ENCODE data around the gene STOM. TPM values are rescaled to one million over a fixed set of nuclear protein-coding genes. Genes with fewer than 3 reads are reported as not detected.

STOM gene
- total and polyA plus RNA-seq, 2 donors (not counting 1 experiment from before 2014, with no cell fraction given), result 2.7 to 6.1 TPM

DNA sequence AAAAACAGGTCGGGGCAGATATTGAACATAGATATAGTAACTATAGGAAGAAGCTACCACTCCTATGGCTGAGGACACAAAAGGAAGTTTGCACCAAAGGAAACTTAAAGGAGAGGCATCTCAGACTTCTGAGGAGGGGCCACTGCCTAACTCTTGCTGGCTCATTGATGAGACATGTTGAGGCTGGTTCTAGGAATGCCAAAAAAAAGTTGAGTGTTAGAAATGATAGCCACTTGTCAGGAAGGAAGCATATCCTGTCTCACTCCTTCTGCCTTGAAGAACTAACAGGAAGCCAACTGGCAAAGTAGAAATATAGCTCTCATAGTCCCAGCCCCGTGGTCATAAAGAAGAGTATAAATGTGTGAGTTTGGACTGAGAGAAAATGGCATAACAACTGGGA lies 23.3 kb upstream of the STOM start:
- H3K4me3 ChIP-seq (ENCODE audit: control extremely low read depth in 1 of 5, extremely low read depth in 1 of 5, insufficient read depth in 1 of 5, low read depth in 2 of 5, low read length in 4 of 5), result no peak overlapping the region
- H3K79me2 ChIP-seq (ENCODE audit: control insufficient read depth, insufficient read depth, low read length), result no peaks in the 10 kb centered on the region
- no peaks in the 10 kb centered on the region for H3K36me3 ChIP-seq (replicated peaks in 1 of 2; ENCODE audit: control extremely low read depth in 1 of 2, control insufficient read depth in 1 of 2, extremely low read depth in 1 of 2, insufficient read depth in 2 of 2, low read length in 1 of 2)
- ChIA-PET CTCF (interaction anchor here (0.8 to 13.8 kb wide), 4 partner anchors 13 to 182 kb away, joined by 3 to 85 read pairs (median 4); no protein-coding TSS in a partner anchor), POLR2A (no interaction called here)
- H3K4me2 ChIP-seq (replicated peaks; ENCODE audit: low read depth, low read length, poor library complexity, severe bottlenecking), result no peak overlapping the region
- H4K20me1 ChIP-seq (ENCODE audit: control insufficient read depth, insufficient read depth, low read length, poor library complexity, severe bottlenecking), result no peaks in the 10 kb centered on the region
- Mint-ChIP-seq H3K4me3 (no peak overlapping the region), H3K27ac (no peak overlapping the region), H3K9me3 (ENCODE audit: insufficient read depth) (peaks cover 2% of the 10 kb centered on the region), H3K27me3 (no peaks in the 10 kb centered on the region), H3K4me1 (no peaks in the 10 kb centered on the region)
- H3K9me3 ChIP-seq (ENCODE audit: control extremely low read depth in 1 of 3, control insufficient read depth in 2 of 3, insufficient read depth in 1 of 3, low read length in 2 of 3), result no peaks in the 10 kb centered on the region
- WGBS (ENCODE audit: insufficient coverage), result no CpG with 5 or more reads among the region's 2 CpGs
- H3K27me3 ChIP-seq (replicated peaks in 1 of 4; ENCODE audit: control extremely low read depth in 1 of 4, control insufficient read depth in 3 of 4, insufficient read depth in 4 of 4, low read length in 3 of 4), result no peaks in the 10 kb centered on the region
- H2AFZ ChIP-seq (ENCODE audit: insufficient read depth, low read depth, low read length, poor library complexity, severe bottlenecking), result no peak overlapping the region
- no peak for DNase-seq
- no peak overlapping the region for H3K9ac ChIP-seq (ENCODE audit: low read length)
- no peaks in the 10 kb centered on the region for H3K4me1 ChIP-seq (ENCODE audit: control insufficient read depth in 2 of 2, insufficient read depth in 2 of 2, low read length in 2 of 2)
- TF ChIP-seq, protein P1, sequence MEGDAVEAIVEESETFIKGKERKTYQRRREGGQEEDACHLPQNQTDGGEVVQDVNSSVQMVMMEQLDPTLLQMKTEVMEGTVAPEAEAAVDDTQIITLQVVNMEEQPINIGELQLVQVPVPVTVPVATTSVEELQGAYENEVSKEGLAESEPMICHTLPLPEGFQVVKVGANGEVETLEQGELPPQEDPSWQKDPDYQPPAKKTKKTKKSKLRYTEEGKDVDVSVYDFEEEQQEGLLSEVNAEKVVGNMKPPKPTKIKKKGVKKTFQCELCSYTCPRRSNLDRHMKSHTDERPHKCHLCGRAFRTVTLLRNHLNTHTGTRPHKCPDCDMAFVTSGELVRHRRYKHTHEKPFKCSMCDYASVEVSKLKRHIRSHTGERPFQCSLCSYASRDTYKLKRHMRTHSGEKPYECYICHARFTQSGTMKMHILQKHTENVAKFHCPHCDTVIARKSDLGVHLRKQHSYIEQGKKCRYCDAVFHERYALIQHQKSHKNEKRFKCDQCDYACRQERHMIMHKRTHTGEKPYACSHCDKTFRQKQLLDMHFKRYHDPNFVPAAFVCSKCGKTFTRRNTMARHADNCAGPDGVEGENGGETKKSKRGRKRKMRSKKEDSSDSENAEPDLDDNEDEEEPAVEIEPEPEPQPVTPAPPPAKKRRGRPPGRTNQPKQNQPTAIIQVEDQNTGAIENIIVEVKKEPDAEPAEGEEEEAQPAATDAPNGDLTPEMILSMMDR (IDR thresholded peaks at IDR 0.05), result no peak
- no peak for TF ChIP-seq EZH2 (IDR thresholded peaks at IDR 0.05; ENCODE audit: borderline replicate concordance, insufficient read depth, low read depth, low read length, poor library complexity, severe bottlenecking)
- intact Hi-C loops (cut with micrococcal nuclease), result no loop called here
- no peak for ATAC-seq (ENCODE audit: low read depth)
- H3K27ac ChIP-seq (ENCODE audit: low read length in 2 of 2), result no peak overlapping the region

DNA sequence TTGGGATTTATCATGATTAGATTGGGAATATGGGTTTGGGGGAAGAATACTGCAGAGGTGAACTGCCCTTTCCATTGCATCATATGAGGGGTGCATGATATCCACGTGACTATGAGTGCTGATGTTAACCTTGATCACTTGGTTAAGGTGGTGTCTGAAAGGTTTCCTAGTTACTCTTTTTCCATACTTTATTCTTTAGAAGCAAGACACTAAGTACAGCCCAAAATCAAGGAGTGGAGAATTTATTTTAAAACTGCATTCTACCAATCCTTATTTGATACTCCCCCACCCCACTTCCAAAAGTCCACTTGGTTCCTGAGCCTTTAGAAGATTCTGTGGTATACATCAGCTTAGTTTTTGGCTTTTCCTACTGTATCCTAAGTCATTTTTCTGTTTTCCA lies 20.3 kb upstream of the STOM start:
- Histone ChIP-seq H3K4me1 (ENCODE audit: control insufficient read depth in 2 of 2, insufficient read depth in 2 of 2, low read length in 2 of 2) (no peaks in the 10 kb centered on the region), H4K20me1 (ENCODE audit: control insufficient read depth, insufficient read depth, low read length, poor library complexity, severe bottlenecking) (no peaks in the 10 kb centered on the region), H2AFZ (ENCODE audit: insufficient read depth, low read depth, low read length, poor library complexity, severe bottlenecking) (no peak overlapping the region), H3K27me3 (replicated peaks in 1 of 4; ENCODE audit: control extremely low read depth in 1 of 4, control insufficient read depth in 3 of 4, insufficient read depth in 4 of 4, low read length in 3 of 4) (no peaks in the 10 kb centered on the region), H3K4me2 (replicated peaks; ENCODE audit: low read depth, low read length, poor library complexity, severe bottlenecking) (no peak overlapping the region), H3K36me3 (replicated peaks in 1 of 2; ENCODE audit: control extremely low read depth in 1 of 2, control insufficient read depth in 1 of 2, extremely low read depth in 1 of 2, insufficient read depth in 2 of 2, low read length in 1 of 2) (no peaks in the 10 kb centered on the region), H3K4me3 (ENCODE audit: control extremely low read depth in 1 of 5, extremely low read depth in 1 of 5, insufficient read depth in 1 of 5, low read depth in 2 of 5, low read length in 4 of 5) (no peak overlapping the region), H3K9ac (ENCODE audit: low read length) (no peak overlapping the region), H3K9me3 (ENCODE audit: control extremely low read depth in 1 of 3, control insufficient read depth in 2 of 3, insufficient read depth in 1 of 3, low read length in 2 of 3) (no peaks in the 10 kb centered on the region), H3K79me2 (ENCODE audit: control insufficient read depth, insufficient read depth, low read length) (no peaks in the 10 kb centered on the region), H3K27ac (ENCODE audit: low read length in 2 of 2) (no peak overlapping the region)
- no CpG with 5 or more reads among the region's 1 CpG for WGBS (ENCODE audit: insufficient coverage)
- Mint-ChIP-seq H3K9me3 (ENCODE audit: insufficient read depth) (no peaks in the 10 kb centered on the region), H3K27ac (no peak overlapping the region), H3K4me3 (no peak overlapping the region), H3K27me3 (no peaks in the 10 kb centered on the region), H3K4me1 (no peaks in the 10 kb centered on the region)
- POLR2A ChIA-PET, result no interaction called here
- ATAC-seq (ENCODE audit: low read depth) (no peak), DNase-seq (no peak)
- no peak for TF ChIP-seq EZH2 (IDR thresholded peaks at IDR 0.05; ENCODE audit: borderline replicate concordance, insufficient read depth, low read depth, low read length, poor library complexity, severe bottlenecking)
- TF ChIP-seq, protein P1 (IDR thresholded peaks at IDR 0.05), result no peak
- CTCF ChIA-PET, result interaction anchor here (1.3 to 13.8 kb wide), 4 partner anchors 10 to 177 kb away, joined by 3 to 85 read pairs (median 16); no protein-coding TSS in a partner anchor
- intact Hi-C loops (cut with micrococcal nuclease), result no loop called here

Measured in B cell (primary cell).